CD4-positive, alpha-beta T cell treated with Interleukin-2 at 100 ng/mL for 4 hours (primary cell): ENCODE results near the gene ABCC3.
A peak's percentile ranks its signal among the peaks of the same experiment; 100 is the strongest.

Experiments used
- DNase-seq: peaks from one replicate; pipeline ENCODE4 v3.0.0-alpha.2; 2020; ENCODE audit warnings: low spot score

ABCC3 gene

DNA sequence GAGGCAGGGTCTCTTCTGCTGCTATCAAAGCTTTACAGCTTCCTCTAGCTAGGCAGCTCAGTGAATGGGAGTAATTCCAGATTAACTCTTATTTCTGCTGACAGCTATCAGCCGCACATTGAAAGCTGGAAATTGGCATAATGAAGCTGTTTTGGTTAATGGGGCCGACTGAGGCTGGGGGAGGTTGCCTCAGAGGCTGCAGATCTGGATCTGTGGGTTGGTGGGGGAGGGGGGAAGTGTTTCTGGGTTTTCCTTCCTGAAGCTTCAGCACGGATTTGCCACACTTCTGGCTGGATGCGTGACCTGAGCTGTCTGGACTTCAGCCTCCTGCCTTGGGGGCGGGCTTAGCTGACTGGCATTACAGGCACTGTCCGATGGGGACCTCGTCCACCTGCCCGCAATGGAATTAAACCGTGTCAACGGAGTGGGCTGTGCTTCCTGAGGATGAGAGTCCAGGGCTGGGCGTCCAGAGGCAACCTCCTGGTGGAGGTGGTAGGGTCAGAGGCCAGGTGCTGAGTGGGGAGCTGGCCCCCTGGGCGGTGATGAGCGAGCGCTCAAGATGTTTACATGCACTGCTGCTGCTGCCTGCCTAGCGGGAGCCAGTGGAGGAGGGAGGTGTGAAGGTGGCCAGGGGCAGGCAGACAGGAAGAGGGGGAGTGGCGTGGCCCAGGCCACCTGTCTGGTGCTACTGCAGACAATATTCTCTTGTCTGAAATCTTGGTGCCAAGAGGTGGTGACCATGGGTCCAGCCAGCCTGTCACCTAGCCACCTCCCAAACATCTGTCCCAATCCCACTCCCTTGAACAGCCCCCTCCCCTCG, 6.7 kb upstream of the ABCC3 start:
- DNase-seq = no peak

DNA sequence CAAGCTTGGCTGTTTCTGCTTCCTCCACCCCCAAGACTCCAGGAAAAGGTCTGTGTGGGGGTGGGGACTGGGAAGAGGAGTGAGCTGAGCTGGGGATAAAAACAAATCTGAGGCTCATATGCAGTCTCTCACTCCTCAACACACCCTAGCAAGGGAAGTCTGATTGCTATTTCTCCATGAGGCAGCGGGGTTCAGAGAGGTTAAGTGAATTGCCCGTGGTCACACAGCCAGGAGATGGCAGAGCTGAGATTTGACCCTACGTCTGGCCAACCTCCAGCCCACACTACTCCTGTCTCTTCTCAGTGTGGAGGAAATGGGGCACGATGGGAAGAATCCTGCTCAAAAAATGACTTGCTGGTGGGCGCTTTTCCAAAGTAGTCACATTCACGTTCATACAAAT, 4.8 kb upstream of the ABCC3 start:
- DNase-seq = no peak

GRCh38 chr17:50630524-50631194, 4.0 kb upstream of the ABCC3 start:
- DNase-seq = peak; percentile 53

DNA sequence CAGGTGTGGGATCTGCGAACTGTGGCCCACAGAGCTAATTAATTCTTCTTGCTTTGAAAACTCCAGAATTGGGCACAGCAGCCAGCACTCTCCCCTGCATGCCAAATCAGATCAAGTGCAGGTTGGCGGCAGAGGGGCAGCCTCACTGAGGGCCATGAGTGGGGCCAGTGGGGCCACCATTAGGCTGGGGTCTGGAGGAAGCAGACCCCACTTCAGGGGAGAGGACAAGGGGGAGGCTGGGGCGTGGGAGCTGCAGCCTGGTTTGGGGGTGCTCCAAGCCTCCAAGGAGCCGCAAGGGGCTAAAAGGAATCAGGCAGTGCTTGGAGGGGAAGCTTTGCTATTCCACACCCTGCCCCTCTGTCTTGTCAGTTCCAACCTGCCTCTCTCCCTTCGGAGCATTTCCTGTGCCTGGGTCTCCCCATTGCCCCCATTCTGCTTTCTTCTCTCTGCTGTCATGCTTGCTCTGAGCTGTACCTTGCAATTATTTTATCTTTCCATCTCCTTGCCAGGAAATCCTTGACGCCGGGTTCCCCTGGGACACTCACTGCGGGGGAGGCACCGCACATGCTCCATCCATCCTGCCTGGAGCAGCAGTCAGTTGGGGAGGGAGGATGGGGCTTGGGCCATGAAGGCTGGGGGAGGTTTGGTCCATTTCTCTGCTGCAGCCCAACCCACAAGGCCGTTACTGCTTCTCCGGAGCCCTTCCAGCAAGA, 3.3 kb upstream of the ABCC3 start:
- DNase-seq = no peak

DNA sequence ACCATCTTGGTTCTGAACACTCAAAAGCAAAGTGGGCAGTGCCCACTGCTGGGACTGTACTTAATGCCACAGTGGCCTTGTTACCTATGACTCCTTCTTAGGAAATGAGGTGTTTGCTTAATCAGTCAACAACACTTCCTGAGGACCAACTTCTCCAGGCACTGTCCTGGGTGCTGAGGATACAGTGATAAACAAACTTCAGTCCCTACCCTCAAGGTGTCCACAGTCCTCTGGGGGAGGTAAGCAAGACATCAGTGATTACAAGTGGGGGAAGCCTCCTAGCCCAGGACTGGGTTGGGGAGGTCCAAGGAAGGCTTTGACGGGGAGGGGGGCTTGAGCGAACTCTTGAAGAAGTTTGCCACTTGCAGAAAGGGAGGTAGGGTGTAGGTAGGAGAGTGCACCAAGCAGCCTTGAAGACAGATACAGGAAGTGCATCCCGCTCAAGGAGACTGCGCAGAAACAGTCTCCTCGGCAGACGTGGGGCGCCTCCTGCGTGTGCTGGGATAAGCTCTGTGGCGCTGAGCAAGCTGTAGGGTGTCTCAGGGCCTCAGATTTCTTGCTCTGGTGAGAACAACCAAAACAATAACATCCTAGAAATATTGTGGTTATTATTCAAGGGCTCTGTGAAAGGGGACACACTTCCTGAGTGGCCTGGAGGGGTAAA, 2.6 kb upstream of the ABCC3 start:
- no peak for DNase-seq

- no peak for DNase-seq
These were observed 2.0 kb upstream of the ABCC3 start for GRCh38 chr17:50632637-50633036.

DNA sequence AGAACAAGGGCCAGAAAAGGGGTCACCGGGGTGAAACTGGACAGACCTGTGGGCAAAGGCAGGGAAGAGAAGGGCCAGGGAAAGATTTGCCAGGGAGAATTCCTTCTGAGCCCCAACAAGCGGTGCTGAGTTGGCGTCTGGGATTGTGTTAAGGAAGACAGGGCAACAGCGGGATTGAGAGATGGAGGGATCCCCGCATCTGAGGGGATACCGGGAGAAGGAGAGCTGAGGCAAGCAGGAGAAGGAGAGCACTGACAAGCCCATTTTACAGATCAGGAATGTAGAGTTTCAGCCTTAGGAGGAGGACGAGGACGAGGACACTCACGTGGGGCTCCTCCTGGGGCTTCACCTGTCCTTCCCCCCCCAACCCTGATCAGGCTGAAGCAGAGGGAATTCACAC, 998 bp upstream of the ABCC3 start:
- no peak for DNase-seq

- no peak for DNase-seq
These were observed 442 bp downstream of the ABCC3 start for GRCh38 chr17:50634915-50635731.

DNA sequence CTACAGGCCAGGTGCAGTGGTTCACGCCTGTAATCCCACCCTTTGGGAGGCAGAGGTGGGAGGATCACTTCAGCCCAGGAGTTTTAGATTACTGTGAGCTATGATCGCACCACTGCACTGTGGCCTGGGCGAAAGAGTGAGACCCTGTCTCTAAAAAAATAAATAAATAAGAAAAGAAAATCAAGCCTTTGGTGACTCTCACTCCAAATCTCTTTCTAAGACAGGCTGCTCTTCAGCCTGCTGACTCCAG, 976 bp downstream of the ABCC3 start:
- DNase-seq = no peak

GRCh38 chr17:50635982-50636803, 1.5 kb downstream of the ABCC3 start:
- DNase-seq = no peak

DNA sequence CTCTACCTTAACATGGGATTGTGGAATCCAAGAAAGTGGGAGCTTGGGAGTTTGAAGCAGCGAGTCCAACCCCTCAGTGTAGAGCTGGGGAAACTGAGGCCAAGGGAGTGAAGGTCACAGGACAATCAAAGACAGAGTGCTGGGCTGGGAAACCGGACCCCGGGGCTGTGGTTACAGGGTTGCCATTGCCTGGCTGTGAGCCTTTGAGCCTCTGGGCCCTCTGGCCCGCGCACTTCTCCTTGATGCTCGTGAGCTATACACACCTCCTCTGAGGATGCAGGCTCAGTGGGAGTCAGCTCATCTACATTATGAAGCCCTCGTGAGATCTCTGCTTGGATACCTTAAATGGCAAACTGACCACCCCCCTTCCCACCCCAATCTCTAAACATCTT, 2.1 kb downstream of the ABCC3 start:
- DNase-seq = no peak

- no peak for DNase-seq
These were observed 3.3 kb downstream of the ABCC3 start for GRCh38 chr17:50637829-50638605.

- no peak for DNase-seq
These were observed 3.9 kb downstream of the ABCC3 start for GRCh38 chr17:50638606-50638965.

DNA sequence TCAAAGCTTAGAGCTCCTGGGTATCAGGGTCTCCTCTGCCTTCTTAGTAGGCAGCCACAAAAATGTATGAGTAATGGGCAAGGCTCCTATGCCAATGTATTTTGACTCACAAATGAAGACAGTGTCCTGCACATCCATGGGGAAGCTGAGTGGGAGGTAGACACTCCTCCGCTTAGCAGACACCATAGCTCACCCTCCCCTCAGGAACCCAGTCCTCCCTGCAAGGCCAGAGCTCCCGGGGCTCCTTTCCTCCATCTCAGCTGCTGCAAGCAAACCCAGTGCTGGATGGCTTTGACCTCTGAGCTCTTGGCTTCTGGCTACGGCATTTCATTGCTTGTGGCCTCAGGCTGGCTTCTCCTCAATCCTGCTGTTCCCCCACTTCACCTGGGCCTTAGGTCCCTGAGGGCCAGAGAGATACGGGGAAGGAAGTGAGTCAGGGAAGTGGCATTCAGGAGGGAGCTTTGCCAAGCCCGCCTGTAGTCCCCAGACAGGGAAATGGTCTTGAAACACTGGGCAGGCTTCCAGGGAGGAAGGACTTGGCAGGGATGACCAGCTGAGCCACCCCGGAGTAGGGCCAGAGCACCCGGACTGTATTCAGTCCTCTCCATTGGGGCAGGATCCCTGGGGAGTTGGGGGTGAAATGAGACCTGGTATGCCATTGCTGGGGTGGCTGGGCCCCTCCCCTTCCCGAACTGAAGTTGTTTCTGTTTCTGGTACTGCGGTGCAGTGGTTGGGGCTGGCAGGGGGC, 4.5 kb downstream of the ABCC3 start:
- no peak for DNase-seq

DNA sequence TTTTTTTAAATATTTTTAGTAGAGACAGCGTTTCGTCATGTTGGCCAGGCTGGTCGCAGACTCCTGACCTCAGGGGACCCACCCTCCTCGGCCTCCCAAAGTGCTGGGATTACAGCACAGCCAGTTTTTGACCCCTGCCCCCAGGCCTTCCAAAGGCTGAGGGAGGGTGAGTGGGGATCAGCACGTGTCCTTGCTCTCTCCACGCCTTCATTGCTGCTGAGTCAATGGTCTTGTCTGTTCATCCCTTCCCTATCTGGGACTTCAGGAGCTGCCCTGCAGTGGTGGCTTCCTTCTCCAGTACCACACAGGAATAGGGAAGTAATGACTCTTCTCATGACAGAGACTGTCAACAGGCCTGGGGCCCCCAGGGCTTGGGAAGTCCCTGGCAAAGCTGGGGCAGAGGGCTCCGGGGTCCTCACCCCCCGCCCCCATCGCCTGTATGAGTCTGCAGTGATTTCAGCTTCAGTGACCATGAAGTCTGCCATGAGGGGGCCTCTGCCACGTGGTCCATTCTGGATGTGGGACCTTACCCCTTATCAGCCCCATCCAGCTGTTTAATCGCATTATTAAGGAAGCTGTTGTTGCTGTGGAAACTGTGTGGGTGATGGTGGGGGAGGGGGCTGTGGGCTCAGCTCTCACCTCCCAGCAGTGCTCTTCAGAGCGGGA, 6.1 kb downstream of the ABCC3 start:
- no peak for DNase-seq

DNA sequence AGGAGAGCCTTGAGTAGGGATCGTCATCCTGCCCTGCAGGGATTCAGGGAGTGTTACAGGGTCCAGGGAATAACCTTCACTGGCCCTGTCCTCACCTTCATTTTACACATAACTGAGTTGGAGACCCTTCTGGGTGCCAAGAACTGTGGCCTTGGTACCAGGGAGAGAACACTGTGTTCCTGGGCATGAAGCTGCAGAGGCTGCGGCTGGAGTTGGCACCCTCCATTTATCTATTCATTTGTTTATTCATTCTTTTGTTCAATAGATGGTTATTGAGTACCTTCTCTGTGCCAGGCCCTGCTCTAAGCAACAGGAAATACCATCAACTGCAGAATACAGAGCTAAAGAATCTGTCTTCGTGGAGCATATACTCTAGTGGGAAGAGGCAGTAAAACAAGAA, 6.7 kb downstream of the ABCC3 start:
- DNase-seq = no peak

GRCh38 chr17:50642071-50642721, 7.5 kb downstream of the ABCC3 start:
- DNase-seq = no peak
